HG02610 (cell line): ENCODE measurements around the gene VPS35L.

Source experiments
- ATAC-seq: cut with Tn5 transposase; IDR thresholded peaks from one replicate; pipeline ENCODE4 v1.9.1; 2021; ENCODE audit warnings: mild to moderate bottlenecking, moderate library complexity; ENCODE audit not compliant: unreplicated experiment

VPS35L gene

DNA sequence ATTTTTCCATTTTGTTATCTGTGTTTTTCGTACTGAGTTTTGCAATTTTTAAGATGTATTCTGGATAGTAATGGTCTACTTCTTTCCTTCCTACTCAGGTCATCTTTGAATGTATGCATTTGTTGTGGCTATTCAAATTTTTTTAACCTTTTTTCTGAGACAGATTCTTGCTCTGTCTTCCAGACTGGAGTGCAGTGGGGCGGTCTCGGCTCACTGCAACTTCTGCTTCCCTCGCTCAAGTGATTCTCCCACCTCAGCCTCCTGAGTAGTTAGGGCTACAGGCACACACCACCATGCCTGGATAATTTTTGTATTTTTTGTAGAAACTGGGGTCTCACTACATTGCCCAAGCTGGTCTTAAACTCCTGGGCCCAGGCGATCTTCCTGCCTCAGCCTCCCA is 33.6 kb downstream of the VPS35L start:
- no peak for ATAC-seq

GRCh38 chr16:19589771-19590302 is 34.3 kb downstream of the VPS35L start:
- ATAC-seq, result no peak

- ATAC-seq, result no peak
Measured at GRCh38 chr16:19595043-19595767, 39.7 kb downstream of the VPS35L start.

DNA sequence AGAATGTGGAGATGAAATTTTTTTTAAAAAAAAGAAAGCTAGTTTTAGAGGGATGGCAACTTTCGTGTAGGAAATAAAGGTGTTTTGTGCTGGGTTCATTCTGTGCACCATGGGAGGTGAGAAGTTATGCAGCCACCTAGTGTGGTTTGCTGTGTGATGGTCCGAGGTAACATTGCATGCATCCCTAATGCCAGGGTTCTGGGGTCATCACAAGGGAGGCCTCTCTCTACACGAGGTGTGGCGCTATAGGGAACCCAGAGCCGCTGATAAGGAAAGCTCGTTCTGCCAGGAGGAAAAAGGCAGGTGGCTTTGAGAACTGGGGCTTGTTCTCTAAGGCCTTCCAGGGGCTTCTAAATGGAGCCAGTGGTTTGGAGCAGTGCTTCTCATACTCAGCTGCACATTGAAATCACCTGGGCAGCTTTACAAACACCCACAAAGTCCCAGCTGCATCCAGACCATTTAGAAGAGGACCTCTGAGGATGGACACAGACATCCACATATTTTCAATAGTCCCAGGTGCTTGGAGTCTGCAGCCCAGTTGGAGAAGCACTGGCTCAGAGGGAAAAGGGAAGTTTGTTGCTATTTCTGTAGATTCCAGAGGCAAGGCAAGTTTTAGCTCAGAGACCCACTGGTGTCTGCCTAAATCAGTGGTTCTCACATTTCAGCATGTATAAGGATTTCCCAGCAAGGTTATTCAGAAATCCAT is 43.5 kb downstream of the VPS35L start:
- ATAC-seq, result no peak

GRCh38 chr16:19599968-19600716 is 44.6 kb downstream of the VPS35L start:
- ATAC-seq, result no peak

DNA sequence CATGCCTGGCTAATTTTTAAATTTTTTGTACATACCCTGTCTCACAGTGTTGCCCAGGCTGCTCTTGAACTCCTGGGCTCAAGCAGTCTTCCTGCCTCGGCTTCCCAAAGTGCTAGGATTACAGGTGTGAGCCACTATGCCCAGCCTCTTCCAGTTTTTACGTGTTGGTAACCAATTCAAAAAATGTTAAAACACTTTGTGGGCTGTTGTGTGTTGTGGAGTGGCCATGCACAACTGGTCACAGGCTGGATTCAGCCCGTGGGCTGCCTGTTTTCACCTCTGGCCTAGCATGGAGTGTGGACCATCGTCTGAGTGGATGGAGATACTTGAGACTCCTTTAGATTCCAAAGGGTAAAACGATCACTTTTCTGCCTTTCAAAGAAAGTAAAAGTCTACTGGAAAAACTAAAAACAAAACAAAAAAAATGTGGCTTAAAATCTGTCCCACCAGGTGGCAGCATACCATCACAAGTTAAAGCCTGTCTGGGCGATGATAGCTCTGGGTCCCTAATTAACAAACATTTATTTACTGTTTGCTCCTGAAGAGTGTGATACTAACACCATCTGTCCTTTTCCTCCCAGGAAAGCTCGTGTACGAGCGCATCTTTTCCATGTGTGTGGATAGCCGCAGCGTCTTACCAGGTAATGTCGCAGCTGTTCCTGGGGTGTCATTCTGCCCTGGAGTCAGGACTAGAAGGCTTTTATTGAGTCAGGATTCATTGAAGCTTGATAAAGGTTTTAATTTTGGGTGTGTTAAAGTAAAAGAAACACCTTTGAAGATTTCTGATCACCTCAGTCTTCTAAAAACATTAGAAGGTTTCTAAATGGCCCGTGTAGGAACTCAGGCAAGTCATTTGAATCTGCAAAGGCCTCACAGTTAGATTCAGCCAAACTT is 45.8 kb downstream of the VPS35L start:
- no peak for ATAC-seq

DNA sequence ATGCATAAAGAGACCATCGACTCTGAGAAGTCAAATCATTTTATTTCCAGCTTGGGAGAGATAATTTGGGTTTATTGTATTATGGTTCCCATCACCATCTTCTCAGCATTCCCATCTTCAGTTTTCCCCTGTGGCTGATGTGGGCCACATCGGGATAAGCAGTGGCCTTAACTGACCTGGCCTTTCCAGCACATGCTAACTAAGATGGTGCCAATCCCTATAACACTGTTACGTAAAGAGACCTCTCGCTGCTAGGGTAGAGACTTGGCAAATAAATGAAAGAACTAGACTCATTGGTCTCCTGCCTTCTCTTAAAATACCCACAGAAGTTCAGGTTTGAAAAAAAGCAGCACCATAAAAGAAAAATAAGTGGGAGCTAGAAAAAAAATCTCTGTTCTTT is 49.4 kb downstream of the VPS35L start:
- no peak for ATAC-seq

GRCh38 chr16:19605701-19606100 is 50.2 kb downstream of the VPS35L start:
- no peak for ATAC-seq

- ATAC-seq, result no peak
Measured at GRCh38 chr16:19607616-19608280, 52.2 kb downstream of the VPS35L start.

DNA sequence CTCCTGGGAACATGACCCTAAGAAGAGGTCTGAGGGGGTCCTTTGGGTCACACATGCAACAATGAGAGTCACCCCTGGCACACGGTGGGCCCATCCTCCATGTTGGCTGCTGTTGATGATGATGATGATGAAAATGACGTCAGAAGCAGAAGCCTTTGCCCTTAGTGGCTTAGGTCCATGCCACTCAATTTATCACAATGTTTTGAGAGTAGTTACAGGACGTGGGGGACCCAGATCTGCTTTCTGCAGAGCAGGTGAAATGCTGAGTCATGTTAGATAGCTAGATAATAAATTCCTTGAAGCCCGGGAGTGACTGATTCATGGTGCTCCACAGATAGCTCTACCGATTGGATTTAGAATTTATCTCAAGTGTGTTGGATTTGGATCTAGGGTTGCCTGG is 53.9 kb downstream of the VPS35L start:
- no peak for ATAC-seq

DNA sequence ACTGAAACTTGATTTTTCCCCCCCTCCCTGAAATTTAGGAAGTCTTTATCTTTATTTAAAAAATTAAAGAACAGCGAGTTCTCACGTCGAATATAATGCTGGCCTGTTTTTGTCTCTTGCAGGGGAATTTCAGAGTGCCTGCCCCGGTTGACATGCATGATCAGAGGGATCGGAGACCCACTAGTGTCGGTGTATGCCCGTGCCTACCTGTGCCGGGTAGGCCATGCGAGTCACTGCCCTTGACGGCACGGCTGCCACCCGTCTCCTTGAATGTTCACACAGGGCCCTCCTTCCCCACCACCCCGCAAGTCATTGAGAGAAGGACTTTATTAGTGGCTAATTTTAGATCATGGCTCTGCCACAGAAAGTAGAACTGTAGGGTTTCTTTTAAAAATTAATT is 54.7 kb downstream of the VPS35L start:
- no peak for ATAC-seq

- no peak for ATAC-seq
Measured at GRCh38 chr16:19613834-19614233, 58.3 kb downstream of the VPS35L start.

DNA sequence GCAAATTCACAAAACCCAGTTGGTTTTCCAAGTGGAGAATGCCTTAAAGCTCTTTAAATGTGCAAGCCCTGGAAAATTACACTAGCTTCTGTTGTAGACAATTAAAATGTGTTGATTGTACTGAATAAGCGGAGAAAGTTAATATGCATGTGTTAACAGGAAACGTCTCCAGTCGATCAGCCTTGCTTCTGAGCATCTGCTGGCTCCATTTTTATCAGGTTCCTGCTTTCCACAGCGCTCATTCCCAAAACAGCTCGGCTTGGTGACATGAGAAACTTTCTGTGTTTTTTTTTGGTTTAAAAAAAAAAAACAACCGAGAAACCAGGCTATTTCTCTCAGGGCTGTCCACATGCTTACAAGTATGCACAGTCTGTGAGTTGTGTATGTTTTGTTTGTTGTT is 60.7 kb downstream of the VPS35L start:
- ATAC-seq, result no peak

DNA sequence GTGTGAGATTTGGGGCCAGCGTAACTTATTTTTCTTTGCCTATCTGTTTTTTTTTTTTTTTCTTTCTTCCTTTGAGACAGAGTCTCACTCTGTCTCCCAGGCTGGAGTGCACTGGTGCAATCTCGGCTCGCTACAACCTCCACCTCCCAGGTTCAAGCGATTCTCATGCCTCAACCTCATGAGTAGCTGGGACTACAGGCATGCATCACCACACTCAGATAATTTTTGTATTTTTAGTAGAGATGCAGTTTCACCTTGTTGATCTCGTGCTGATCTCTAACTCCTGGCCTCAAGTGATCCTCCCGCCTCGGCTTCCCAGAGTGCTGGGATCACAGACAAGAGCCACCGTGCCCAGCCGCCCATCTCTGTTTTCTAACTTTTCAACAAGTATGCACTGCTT is 63.4 kb downstream of the VPS35L start:
- ATAC-seq, result no peak

- no peak for ATAC-seq
Measured at GRCh38 chr16:19621445-19621844, 65.9 kb downstream of the VPS35L start.

DNA sequence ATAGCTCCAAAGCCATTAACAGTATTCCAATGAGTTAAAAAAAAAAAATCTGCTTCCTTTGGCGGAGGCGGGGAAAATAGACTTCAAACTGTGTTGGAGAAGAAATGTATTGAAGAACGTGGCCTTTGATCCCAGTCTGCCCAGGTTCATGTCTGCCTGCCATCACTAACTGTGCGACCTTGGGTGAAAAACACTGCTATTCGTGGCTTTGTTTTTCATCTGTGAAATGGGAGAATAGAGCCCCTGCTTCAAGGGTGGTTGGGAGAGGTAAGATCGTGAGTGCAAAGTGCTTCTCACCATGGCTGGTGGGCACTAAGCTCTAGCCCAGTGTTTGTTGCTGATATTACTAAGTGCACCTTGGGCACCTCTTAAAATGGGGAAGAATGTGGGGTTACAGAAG is 69.5 kb downstream of the VPS35L start:
- ATAC-seq, result no peak

DNA sequence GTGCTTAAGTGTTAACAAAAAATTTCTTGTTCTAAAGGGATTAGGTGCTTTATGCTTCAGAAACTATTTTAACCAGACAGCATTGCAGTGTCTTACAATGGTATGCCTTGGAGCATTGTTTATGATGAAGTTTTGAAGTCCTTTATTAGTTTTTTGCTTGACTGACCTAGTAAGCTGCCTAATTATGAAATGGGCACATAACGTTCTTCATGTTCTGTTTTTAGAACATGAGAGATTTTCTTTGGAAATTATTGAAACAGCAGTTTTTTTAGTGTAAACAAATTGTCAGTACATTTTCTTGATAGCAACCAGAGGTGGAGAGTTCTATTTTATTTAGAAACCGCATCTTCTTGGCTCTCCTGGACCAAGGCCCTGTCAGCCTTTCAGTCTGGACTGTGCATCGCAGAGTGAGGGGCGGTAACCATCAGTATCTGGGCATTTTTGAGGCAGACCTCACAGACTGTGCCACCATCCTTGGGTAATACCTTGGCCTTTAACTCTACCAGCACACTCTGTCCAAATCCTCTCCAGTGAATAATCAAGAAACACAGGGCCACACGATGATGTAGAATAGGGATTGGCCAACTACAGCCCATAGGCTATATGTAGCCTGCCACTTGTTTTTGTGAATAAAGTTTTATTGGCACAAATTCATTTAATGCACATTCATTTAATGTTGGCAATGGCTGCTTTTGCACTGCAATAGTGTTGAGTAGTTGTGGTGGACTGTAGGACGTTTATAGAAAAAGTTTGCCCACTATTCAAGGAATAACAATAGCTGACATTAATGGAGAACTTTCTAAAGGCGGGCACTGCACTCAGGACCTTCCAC is 81.1 kb downstream of the VPS35L start:
- ATAC-seq, result no peak

DNA sequence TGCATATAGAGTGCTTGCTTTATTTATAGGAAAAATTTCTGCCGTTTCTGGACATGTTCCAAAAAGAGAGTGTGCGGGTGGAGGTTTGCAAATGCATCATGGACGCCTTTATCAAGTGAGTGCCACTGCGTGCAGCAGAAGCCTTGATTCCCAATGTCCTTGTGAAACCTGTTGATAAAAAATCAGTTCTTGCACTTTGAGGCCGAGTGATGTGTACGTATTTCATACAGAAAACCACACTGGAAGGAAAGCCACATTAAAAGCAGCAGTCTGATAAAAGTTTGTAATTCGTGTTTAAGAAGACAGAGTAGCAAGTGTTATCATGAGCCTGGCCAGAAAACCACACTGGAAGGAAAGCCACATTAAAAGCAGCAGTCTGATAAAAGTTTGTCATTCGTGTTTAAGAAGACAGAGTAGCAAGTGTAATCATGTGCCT is 84.5 kb downstream of the VPS35L start:
- ATAC-seq, result no peak

DNA sequence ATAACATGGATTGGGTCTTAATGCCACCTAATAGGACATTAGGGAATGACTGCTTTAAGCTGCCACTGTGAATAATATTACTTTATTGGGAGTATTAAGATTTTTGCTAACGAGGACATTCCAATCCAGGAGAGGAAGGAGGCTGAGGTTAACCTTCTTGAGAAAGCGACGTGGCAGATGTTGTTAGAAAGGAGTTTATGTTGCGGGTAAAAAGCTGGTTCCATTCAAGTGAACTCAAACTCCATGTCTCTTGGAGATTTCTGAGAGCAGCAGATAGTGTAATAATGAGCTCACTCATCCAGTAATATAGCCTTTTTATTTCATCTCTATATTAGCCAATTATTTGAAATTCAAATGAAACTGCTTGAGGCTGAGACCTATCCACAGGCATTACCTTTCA is 87.0 kb downstream of the VPS35L start:
- ATAC-seq, result no peak
